COLO829 (cell line): ENCODE results near the gene IQCH.
"Not testable (repeated sequence)": the region's sequence is repeated elsewhere in the genome, so short reads cannot be mapped to it uniquely, and the experiment has no call there.

Experiments used
- DNase-seq: peaks from one replicate; pipeline ENCODE4 v3.0.0; 2012; ENCODE audit warnings: low spot score

The IQCH gene

DNA sequence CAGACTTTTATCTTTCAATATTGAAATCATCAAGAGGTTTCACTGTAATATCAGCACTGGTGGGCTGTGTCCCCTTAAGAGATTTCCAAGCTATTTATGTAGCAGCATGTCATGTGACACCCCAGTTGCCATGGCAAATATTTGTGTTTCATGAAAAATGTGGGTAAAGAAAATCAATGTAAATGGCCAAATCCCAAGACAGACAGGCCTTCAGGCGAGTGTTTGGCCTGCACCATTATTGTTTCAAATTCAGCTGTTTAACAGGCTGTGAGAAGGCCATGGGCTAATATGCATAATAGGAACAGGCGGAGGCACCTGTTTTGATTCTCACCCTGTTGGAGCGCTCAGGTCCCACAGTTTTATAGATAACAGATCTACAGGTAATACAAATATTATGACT lies 104.2 kb downstream of the IQCH start:
- no peak for DNase-seq

DNA sequence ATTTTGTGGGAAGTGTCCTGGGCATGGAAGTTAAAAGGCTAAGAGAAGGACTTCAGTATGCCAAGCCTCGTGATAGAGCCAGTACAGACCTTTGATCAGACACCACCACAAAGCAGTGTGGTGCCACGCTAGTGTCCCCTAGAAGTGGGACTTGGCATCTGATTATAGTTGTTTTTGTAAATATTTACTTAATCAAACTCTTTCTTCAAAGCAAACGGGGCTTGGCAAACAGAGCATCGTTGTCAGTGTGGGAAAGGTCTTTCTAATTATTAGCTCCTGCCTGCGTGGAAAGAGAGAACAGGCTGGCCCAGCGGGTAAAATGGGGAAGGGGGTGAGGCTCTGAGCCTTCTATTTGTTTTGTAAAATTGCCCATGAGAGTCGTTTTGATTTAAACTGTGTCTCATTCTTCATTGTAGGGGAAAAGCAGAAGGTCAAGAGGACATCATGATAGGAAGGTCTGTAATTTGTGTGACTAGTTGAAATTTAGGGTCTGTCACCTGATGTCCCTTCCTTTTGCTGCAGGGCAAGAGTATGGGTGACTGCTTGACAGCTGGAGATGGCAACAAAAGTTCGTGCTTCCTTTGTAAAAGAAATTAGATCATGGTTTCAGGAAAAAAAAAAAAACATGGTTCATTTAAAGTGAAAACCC lies 105.0 kb downstream of the IQCH start:
- no peak for DNase-seq

DNA sequence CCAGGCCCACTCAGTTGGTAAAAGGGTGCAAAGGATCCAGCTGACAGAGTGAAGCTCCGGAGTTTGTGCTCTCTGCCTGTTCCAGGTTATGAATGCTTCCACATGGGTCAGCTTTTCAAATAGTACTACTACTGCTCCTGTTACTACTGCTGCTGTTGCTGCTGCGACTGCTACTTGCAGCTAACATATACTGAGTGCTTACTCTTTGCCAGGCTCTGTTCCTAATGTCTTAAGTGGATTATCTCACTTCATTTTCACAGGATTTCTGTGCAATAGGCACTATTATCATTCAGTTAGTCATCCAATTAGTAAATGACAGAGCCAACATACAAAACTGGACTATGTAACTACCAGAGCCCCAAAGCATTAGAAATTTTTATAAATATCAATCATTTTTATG lies 106.5 kb downstream of the IQCH start:
- DNase-seq, result no peak

DNA sequence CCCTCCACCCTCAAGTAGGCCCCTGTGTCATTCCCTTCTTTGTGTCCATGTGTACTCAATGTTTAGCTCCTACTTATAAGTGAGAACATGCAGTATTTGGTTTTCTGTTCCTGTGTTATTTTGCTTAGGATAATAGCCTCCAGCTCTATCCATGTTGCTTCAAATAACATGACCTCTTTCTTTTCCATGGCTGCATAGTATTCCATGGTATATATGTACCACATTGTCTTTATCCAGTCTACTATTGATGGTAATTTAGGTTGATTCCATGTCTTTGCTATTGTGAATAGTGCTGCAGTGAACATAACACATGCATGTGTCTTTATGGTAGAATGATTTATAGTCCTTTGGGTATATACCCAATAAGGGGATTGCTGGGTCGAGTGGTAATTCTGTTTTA lies 109.1 kb downstream of the IQCH start:
- DNase-seq, result not testable (repeated sequence)

DNA sequence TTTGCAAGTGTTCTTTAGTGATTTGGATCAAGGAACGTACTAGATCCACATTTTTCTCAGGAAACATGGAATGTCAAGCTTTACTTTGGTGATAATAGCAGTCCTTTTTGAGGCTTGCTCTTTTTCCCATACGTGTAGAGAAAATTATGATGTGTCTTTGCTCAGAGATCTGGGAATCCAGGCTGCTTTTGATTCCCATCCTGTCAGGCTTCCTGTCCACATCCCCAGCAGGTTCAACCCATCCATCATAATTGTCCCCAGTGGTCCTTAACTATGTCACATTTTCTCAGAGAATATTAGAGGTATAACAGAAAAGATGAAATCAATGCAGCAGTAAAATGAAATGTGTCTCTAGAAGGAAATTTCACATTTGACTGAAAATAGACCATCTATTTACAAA lies 111.4 kb downstream of the IQCH start:
- no peak for DNase-seq

DNA sequence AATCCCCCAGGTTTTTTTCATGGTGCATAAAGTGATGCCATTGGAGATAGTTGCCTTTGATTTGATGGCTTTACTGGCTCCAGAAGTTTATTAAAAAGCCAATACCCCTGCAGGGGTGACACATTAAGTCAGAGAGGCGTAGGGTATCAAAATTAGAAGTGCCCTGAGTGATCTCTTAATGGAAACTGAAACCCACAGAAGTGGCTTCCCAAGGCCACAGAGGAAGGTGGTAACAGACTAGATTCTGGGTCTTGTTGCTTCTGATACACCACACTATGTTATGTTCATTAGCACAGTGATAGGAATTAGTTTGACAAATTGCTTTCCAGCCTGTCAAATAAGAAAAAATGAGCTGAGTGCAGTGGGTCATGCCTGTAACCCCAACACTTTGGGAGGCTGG lies 112.3 kb downstream of the IQCH start:
- DNase-seq, result no peak

DNA sequence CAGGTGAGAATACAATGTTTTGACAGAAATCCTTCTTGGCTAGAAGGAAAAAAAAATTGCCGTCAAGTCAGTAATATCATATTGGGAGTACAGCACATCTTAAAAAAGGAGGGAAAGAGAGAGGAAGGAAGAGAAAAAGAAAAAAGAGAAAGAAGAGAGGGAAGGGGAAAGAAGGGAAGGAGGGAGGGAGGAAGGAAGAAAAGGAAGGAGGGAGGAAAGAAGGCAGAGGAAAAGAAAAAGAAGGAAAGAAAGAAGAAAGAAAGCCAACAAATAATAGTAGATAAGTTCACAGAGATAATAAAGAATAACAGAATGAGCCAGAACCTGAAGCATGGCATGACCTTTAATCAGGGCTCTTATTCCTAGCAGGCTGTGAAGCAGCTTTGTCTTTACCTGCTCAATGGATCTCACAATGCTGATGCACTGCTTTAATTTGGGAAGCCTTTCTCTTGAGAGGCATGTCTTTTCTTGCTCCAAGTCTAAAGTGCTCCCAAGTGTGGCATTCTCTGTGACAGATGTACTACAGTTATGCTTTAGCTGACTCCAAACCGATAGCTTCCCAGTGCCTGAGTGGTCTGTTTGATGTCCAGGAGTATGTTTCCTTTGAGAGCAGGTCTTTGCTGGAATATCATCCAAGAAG lies 114.9 kb downstream of the IQCH start:
- no peak for DNase-seq

DNA sequence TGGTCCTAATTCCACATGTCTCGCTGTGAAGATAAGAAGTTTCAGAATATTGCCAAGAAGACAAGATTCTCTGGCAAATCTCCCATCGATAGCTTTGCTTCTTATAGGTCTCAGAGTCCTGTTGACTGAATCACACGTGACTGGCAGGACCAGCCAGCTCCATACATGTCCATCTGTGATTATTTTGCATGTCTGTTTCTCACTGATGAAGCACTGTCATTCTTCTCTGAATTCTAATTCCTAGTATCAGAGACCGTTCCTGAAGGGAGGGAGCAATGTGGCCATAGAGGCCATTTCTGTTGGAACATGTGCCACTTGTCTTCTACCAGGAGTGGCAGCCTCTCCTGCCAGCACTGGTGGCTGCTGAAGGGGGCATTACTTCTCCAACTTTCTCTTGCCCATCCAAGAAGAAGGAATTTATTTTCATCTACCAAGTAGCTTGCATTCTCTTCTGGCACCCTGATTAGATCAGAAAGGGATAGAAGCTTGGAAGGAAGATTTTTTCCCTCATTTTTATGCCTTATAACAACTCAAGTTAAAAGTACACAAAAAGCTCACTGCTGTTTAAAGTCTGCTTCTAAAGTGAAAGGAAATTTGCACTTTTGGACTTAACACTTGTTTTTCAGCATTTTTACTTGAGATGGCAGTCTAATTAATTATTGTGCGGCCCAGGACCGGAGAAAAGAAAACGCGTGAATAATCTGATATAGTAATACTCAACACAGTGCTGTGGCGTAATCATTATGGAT lies 115.8 kb downstream of the IQCH start:
- DNase-seq, result no peak

DNA sequence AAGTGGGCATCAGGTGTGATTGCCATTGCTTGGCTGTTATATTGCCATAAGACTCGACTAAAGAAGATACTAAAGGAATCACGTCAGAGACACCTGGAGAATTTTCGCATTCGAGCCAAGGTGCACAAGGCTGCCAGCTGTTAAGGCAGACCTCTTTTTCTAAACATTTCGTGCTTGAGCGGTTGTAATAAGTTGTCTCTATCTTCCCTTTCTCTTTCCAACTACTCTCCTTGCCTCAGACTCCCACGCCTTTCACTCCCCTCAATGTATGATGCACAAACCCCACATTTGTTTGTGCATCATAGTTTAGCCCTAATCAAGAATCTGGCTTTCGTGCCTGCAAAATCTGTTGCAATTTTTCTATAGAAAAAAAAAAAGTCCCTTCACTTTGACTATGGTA lies 118.0 kb downstream of the IQCH start:
- no peak for DNase-seq

DNA sequence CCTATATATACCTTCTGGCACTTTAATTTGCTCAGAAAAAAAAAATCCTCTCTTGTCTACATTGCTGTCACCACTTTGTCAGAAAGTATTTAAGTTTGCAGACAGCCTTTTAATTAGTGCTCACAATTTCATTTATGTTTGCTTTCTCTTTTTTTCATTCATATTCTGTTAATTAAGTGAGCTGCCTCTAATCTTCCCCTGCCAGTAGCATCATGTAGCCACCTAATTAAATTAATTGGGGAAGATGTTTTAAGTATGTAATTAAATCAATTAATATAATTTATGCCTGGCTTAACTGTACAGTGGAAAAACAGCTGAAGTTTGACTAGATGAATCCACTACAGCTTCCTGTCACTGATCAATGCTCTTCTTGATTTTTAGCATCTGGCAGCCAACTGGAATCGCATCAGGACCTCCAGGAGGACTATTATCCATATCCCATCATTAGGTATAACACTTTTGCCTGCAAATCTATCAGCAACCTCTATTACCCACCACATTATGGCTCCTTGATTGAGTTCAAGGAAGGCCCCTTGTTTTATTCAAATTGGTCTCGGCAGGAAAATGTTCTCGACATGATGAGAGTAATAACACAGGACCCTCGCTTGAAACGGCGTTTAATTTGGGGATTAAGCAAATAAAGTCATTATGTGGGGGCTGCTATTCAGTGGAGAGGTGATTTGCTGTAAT lies 118.5 kb downstream of the IQCH start:
- no peak for DNase-seq

DNA sequence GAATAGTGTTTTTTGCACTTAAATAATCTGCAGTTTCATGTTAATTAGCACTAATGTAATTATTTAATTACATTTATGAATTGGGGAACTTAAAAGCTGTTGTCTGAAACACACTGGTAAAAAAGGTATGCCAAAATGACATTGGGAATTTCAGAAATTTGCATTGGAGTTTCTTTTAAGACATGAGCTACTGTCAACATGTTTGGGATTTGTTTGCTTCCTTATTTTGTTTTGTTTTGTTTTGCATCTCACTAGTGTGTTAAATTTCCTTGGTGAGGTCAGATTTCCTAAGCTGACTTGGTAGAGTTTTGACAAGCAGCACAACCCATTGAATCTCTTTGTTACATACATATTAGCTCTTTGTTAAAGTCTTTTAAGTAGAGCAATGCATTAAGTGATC lies 119.4 kb downstream of the IQCH start:
- DNase-seq, result no peak

DNA sequence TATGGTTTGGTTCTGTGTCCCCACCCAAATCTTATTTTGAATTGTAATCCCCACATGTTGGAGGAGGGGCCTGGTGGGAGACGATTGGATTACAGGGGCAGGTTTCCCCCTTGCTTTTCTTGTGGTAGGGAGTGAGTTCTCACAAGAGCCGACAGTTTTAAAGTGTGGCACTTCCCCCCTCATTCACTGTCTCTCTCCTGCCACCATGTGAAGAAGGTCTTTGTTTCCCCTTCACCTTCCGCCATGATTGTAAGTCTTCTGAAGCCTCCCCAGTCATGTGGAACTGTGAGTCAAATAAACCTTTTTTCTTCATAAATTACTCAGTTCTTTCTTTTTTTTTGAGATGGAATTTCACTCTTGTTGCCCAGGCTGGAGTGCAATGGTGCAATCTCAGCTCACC lies 124.9 kb downstream of the IQCH start:
- no peak for DNase-seq

DNA sequence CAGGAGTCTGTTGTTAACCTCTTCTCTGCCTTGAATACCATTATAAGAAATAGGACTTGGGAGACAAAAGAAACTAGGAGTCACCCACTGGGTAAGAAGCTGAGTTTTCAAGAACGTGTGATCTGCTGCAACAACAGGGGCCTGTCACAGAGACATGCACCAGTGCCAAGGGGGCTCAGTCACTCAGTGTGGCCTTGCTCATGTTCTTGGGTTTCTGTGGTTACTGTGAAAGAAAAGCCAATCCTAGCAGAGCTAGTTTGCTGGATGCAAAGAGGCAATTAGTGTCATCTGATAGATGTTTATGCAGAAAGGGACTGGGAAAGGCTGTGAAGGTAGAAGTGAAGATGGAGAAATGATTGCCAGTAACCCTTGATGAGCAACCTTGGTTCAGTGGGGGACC lies 126.3 kb downstream of the IQCH start:
- no peak for DNase-seq

DNA sequence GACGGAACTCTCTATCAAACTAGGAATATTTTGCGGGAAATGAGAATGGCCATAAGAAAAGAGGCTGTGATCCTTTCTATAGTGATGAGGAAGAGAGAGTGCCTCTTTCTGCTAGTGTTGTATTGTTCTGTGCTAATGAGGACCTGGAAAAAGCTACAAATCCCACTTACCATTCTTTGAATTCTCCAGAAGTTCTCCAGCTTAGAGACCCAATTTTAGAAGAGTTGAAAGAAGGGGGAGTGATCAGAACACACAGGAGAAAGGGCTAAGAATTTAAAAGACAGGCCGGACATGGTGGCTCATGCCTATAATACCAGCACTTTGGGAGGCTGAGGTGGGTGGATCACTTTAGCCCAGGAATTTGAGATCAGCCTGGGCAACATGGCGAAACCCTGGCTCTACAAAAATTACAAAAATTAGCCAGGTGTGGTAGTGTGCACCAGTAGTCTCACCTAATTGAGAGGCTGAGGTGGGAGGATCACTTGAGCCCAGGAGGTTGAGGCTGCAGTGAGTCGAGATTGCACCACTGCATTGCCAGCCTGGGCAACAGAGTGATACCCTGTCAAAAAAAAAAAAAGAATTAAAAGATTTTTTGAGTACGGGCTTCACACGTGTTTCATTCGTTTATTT lies 126.9 kb downstream of the IQCH start:
- DNase-seq, result no peak

DNA sequence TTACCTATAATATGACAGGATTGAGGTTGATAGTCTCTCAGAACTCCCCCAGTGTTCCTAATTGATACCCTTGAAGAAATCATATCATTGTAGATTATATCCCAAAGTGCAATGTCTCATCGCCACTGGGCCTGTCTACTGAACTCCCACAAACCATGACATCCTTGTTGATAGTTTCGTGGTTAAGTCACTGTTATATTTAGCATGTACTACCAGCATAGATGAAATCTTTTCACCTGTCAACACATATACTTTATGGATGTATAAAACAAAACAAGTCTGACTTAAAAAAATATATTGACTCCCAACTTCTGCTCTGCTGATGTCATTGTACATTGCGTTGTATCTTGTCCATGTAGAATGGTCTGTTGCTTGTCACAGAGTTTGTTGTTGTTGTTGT lies 128.1 kb downstream of the IQCH start:
- DNase-seq, result no peak

DNA sequence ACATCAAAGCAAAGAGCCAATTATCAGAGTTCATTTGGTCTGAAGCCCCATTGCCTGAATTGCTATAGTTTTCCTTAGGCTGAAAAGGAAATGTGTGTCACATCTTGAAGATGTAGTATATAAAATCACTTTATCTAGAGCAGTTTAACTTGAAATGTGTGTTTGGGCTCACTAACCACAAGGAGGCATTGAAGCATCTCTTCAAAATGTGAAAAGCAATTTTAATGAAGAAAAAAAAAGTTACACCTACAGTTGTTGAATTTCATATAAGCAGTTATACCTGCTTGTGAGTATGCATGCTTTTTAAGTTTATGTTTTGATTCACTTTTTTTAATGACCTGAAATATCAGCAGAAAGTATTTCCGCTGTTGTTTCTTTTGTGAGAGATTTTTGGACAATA lies 129.3 kb downstream of the IQCH start:
- DNase-seq, result no peak

DNA sequence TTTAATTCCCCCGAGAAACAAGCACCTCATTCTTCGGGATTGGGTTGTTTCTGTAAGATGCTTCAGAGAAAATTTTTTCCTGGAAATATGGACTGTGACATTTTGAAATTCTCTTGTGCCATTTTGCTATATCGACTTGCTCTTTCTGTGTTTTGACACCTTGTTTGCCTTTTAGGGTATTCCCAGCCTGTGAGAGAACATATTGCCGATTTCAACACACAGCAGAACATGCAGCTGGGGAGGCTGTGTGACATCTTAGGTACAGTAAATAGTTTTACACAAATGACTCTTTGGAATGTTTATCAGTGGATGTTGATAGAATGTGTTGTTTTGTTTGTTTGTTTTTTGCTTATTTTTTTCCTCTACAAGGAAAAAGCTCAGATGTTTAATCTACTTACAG lies 130.2 kb downstream of the IQCH start:
- no peak for DNase-seq

DNA sequence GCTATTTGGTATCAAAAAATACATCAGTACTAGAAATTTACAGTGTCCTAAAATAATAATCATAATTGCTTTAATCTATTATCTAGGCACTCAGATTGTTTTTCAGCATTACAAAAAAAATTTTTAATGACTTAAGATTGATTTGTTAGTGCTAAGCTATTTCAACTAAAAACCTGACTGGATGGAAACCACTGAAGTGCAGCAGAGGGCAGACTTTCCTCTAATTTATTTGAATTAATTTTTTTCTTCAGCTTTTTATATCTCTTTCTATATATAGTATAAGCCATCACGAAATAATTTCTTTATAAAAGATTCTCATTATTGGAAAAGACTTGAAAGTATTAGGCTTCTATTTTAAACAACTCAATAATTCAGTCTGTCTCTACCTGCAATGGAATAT lies 131.4 kb downstream of the IQCH start:
- DNase-seq, result no peak

DNA sequence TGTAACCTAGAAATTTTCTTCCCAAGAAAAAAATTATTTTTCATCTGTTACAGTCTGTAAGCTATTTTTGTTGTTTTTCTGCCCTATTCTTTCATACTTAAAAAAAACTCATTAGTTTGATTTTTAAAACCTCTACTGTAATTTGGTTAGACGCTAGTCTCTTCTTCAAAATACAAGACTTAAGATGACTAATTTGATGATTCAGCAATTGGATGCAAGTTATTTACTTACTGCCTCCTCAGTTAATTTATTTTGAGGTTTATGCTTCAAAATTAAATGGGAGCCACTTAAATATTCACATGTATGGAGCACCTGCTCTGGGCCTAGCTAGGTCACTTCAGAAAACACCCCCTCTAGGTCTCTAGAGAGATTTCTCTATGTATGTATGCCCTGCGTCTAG lies 132.4 kb downstream of the IQCH start:
- DNase-seq, result no peak

DNA sequence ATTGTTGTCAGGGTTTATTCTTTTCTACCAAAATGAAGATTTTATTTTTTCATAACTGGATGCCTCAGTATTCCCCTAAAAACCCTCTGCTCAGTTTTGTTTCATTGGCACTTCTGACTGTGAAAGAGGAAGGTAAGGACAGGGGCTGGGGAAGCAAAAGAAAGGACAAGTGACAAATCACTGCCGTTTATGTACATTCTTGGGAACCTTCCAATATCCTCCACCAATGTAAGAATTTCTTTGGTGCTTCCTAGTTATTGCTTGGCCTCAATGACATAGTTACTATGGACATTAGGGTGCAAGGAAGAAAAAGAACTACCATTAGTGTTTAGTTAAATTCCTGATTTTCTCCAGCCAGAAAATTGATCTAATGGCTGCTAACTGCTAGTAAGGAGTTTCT lies 135.4 kb downstream of the IQCH start:
- DNase-seq, result no peak

DNA sequence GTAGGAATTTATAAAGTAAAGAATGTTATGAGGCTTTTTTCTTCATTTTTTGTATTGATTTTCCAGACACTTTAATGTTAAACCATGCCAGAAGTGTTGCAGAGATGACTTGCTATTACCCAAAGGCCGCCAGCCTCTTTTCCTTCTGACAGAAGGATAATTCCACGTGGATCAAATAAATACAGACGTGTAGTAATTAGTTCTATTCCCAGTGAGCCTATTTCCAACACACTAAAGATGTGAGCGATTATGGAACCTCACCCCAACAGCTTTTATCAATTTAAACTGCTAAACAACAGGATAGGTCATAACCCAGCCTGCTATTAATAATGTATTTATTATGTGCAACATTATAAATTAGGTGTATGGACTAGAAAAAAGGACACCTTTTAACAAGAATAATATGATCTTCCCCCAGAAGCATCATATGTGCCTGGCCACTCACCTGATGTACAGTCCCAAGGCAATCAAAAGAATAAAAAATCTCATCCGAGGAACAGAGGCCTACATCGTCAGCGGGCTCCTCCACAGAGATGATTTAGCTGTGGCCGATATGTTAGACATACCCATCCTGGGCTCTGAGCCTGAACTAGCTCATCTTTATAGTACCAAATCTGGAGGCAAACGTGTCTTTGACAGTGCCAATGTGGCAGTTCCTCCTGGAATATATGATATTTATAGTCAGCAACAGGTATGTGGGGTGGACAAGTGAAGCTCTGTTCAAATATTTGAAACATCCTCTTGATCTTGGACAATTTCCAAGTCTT lies 140.5 kb downstream of the IQCH start:
- no peak for DNase-seq

DNA sequence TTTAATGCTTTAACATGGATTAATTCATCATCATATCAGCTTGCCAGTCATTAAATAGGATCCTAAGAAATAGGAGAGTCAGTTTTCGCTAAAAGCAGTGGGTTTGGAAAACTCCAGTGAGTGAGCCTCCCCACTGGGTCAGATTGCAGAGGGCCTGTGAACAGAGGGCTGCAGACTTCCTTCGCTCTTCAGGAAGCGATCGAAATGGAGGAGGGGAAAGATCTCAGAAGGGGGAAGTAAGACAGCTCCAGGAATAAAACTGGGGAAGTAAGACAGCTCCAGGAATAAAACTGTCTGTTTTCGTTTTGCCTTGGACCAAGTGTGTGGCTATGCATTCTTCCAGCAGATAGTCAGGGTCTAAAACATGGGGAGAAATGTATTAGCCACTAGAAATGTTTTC lies 141.5 kb downstream of the IQCH start:
- no peak for DNase-seq
